ENCODE data around the gene GPR21. TPM values are rescaled to one million over a fixed set of nuclear protein-coding genes. Genes with fewer than 3 reads are reported as not detected.

GPR21 gene
- total and polyA plus RNA-seq, 2 of the 13 experiments (the other 11 are each of a cell fraction or from before 2014, with no cell fraction given), result 0.29 to 0.32 TPM

DNA sequence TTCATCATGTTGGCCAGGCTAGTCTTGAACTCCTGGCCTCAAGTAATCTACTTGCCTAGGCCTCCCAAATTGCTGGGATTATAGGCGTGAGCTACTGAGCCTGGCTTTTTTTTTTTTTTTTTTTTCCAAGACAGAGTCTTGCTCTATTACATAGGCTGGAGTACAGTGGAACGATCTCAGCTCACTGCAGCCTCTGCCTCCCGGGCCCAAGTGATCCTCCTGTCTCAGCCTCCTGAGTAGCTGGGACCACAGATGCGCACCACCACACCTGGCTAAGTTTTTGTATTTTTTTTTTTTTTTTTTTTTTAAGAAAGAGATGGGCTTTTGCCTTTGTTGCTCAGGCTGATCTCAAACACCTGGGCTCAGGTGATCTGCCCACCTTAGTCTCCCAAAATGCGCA is 26.2 kb upstream of the GPR21 start:
- TF ChIP-seq, protein P1, sequence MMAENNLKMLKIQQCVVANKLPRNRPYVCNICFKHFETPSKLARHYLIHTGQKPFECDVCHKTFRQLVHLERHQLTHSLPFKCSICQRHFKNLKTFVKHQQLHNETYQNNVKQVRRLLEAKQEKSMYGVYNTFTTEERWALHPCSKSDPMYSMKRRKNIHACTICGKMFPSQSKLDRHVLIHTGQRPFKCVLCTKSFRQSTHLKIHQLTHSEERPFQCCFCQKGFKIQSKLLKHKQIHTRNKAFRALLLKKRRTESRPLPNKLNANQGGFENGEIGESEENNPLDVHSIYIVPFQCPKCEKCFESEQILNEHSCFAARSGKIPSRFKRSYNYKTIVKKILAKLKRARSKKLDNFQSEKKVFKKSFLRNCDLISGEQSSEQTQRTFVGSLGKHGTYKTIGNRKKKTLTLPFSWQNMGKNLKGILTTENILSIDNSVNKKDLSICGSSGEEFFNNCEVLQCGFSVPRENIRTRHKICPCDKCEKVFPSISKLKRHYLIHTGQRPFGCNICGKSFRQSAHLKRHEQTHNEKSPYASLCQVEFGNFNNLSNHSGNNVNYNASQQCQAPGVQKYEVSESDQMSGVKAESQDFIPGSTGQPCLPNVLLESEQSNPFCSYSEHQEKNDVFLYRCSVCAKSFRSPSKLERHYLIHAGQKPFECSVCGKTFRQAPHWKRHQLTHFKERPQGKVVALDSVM (CRISPR knock-in tag; IDR thresholded peaks at IDR 0.05), result peak; percentile 74
- no peak for TF ChIP-seq ZNF83 (CRISPR knock-in tag; IDR thresholded peaks at IDR 0.05; ENCODE audit: borderline replicate concordance)
- TF ChIP-seq NRL (CRISPR knock-in tag; IDR thresholded peaks at IDR 0.05; ENCODE audit: borderline replicate concordance), result no peak
- no peak for TF ChIP-seq RFXANK (CRISPR knock-in tag; IDR thresholded peaks at IDR 0.05)
- TF ChIP-seq, protein P2, sequence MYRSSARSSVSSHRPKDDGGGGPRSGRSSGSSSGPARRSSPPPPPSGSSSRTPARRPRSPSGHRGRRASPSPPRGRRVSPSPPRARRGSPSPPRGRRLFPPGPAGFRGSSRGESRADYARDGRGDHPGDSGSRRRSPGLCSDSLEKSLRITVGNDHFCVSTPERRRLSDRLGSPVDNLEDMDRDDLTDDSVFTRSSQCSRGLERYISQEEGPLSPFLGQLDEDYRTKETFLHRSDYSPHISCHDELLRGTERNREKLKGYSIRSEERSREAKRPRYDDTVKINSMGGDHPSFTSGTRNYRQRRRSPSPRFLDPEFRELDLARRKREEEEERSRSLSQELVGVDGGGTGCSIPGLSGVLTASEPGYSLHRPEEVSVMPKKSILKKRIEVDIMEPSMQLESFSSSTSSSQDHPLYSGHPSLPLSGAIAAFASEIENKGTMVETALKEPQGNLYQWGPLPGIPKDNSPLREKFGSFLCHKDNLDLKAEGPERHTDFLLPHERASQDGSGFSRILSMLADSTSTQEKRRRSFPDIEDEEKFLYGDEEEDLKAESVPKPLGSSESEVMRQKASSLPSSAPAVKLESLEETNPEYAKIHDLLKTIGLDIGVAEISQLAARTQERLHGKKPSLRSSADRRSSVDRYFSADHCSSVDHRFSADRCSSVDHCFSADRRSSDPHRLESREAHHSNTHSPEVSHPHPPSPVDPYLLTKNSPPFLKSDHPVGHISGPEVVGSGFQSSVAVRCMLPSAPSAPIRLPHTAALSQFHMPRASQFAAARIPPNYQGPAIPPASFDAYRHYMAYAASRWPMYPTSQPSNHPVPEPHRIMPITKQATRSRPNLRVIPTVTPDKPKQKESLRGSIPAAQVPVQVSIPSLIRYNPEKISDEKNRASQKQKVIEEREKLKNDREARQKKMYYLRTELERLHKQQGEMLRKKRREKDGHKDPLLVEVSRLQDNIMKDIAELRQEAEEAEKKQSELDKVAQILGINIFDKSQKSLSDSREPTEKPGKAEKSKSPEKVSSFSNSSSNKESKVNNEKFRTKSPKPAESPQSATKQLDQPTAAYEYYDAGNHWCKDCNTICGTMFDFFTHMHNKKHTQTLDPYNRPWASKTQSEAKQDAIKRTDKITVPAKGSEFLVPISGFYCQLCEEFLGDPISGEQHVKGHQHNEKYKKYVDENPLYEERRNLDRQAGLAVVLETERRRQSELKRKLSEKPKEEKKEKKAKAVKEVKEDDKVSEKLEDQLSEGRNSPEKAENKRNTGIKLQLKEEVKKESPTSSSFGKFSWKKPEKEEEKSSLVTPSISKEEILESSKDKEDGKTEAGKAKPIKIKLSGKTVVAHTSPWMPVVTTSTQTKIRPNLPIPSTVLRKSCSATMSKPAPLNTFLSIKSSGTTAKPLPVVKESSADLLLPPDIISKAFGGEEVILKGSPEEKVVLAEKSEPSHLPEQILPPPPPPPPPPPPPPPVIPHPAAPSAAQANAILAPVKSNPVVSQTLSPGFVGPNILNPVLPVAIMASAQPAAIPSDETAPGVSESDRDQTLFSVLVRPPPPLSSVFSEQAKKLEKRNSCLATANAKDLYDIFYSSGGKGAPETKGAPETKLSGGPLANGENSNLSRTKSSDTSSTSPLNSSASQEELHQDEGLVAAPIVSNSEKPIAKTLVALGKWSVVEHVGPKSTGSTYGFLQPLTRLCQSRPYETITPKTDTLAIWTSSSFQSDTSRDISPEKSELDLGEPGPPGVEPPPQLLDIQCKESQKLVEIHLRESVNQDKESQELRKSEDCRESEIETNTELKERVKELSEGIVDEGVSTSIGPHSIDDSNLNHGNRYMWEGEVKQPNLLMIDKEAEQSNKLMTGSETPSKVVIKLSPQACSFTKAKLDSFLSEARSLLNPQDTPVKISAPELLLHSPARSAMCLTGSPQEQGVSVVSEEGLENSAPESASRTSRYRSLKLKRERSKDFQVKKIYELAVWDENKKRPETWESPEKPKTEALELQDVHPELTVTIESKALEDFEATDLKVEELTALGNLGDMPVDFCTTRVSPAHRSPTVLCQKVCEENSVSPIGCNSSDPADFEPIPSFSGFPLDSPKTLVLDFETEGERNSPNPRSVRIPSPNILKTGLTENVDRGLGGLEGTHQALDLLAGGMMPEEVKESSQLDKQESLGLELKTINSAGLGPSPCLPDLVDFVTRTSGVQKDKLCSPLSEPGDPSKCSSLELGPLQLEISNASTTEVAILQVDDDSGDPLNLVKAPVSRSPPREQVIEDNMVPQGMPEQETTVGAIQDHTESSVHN (CRISPR knock-in tag; IDR thresholded peaks at IDR 0.05), result no peak
- H3K4me1 ChIP-seq (ENCODE audit: insufficient read depth, low read length), result peaks cover 47% of the 10 kb centered on the region
- no peak overlapping the region for H3K4me2 ChIP-seq (ENCODE audit: low read depth, low read length)
- no peaks in the 10 kb centered on the region for H3K9me3 ChIP-seq (ENCODE audit: low read length)
- 79% methylated on average over 5 of the region's 5 CpGs for WGBS (ENCODE audit: low lambda C conversion rate)
- H3K27me3 ChIP-seq (ENCODE audit: control insufficient read depth in 1 of 2, insufficient read depth in 2 of 2, low read length in 2 of 2), result no peaks in the 10 kb centered on the region
- BruUV-seq (replicated peaks), result no TSS peak
- no peak overlapping the region for H3K9ac ChIP-seq (ENCODE audit: insufficient read depth, low read depth, low read length)
- H3K4me3 ChIP-seq (replicated peaks in 1 of 3; ENCODE audit: insufficient read depth in 1 of 3, low read depth in 2 of 3, low read length in 3 of 3), result no peak overlapping the region
- H4K20me1 ChIP-seq (ENCODE audit: insufficient read depth, low read length), result no peaks in the 10 kb centered on the region
- FAIRE-seq (no peak), DNase-seq (ENCODE audit: low spot score) (no peak), ATAC-seq (no peak)
- in situ Hi-C loops (cut with HindIII; ENCODE audit: extremely low pct_ligation_motif_present, low pct_unique_long_range_greater_than_20kb) (no loop called here), intact Hi-C loops (cut with micrococcal nuclease; ENCODE audit: unreplicated experiment) (no loop called here)
- ChIA-PET CTCF (ENCODE audit: low intra/inter-chr PET ratio, low total read pairs) (no interaction called here), POLR2A (no interaction called here)
- H2AFZ ChIP-seq (ENCODE audit: low read length), result no peak overlapping the region
- no peaks in the 10 kb centered on the region for H3K79me2 ChIP-seq (ENCODE audit: insufficient read depth, low read length)
- H3K36me3 ChIP-seq (replicated peaks in 1 of 2; ENCODE audit: control insufficient read depth in 1 of 2, insufficient read depth in 2 of 2, low read length in 2 of 2), result peaks cover 3 to 8% of the 10 kb centered on the region in 2 experiments; a peak in 2 of 5 replicates
- no peak overlapping the region for H3K27ac ChIP-seq (ENCODE audit: extremely low read length, insufficient read depth, low read length)
